Measurements from ENCODE around the gene ARAP2. TPM values are rescaled to one million over a fixed set of nuclear protein-coding genes. Genes with fewer than 3 reads are reported as not detected.

Gene ARAP2
- total RNA-seq: 100 to 1,000 TPM in 3 of 4 donors, 10 to 100 TPM in 1; 82.8 to 136 (median 105) TPM

DNA sequence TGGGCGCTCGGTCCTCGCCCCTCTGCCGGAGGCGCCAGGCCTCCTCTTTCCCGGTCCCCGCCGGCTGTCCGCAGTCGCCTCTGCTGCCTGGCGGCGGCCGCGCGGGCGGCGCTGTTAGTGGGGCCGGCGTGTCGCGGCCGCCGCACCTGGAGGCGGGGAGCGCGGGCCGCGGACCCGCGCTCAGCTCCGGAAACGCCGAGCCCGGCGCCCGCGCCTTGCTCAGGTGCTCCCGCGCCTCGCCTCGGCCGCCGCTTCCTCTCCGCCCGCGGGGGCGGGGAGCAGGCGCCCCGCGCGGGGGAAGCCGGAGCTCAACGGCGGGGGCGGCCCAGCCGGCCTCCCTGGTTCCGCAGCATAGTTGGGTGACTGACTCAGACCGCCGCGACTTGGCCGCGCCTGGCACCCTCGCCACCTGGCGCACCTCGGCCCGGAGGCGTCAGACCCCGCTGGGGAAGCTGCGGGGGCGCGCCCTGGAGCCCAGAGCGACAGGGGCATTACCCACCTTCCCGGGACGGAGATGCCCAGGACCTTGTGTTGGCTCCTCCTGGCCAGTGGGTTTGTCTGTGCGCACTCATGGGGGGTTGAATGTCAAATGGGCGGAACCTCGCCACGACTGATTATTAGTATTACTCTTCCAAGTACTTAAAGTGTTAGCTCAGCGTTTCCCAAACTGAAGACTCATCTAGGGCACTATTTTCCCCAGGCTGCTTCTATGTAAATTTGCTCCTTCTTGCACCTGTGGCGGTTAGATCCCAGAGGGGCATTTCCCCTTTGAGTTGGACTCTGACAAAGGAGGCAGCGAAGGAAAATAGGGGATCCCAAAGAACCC is at the start of gene ARAP2:
Gene ARAP2, minus strand, starts transcription at position 258 of the 826 bp plus-strand sequence. CDS start 15,028 bp downstream, outside the sequence.
- TF ChIP-seq CTCF (IDR thresholded peaks at IDR 0.05) (no peak), POLR2A (IDR thresholded peaks at IDR 0.05) (no peak)
- DNase-seq (ENCODE audit: low spot score in 2 of 2): peak; percentile 47 to 88
- intact Hi-C loops (cut with DNase I; ENCODE audit: low total_unique reads): no loop called here
- peak within 1 kb of the TSS; percentile 31 for H3K4me3 ChIP-seq (ENCODE audit: low read depth, poor library complexity, severe bottlenecking)
- 5 to 8% methylated on average over 9 to 16 of the region's 81 CpGs for WGBS, 2 donors

GRCh38 chr4:36292556-36293188 is 48.4 kb upstream of the ARAP2 start:
- no peak overlapping the region for H3K4me3 ChIP-seq (ENCODE audit: low read depth, poor library complexity, severe bottlenecking)
- TF ChIP-seq CTCF (IDR thresholded peaks at IDR 0.05): no peak
- TF ChIP-seq POLR2A (IDR thresholded peaks at IDR 0.05): no peak
- intact Hi-C loops (cut with DNase I; ENCODE audit: low total_unique reads): no loop called here
- no peak for DNase-seq (ENCODE audit: low spot score in 2 of 2)
- WGBS, 2 donors: 50 to 55% methylated on average over 7 of the region's 7 CpGs

GRCh38 chr4:36290641-36291040 is 46.3 kb upstream of the ARAP2 start:
- 47 to 55% methylated on average over 2 of the region's 2 CpGs for WGBS, 2 donors
- intact Hi-C loops (cut with DNase I; ENCODE audit: low total_unique reads): no loop called here
- no peak for TF ChIP-seq CTCF (IDR thresholded peaks at IDR 0.05)
- no peak for TF ChIP-seq POLR2A (IDR thresholded peaks at IDR 0.05)
- no peak overlapping the region for H3K4me3 ChIP-seq (ENCODE audit: low read depth, poor library complexity, severe bottlenecking)
- DNase-seq (ENCODE audit: low spot score in 2 of 2): no peak

- H3K4me3 ChIP-seq (ENCODE audit: low read depth, poor library complexity, severe bottlenecking): no peak overlapping the region
- WGBS, 2 donors: 44 to 59% methylated on average over 2 of the region's 2 CpGs
- intact Hi-C loops (cut with DNase I; ENCODE audit: low total_unique reads): no loop called here
- no peak for DNase-seq (ENCODE audit: low spot score in 2 of 2)
- TF ChIP-seq CTCF (IDR thresholded peaks at IDR 0.05) (no peak), POLR2A (IDR thresholded peaks at IDR 0.05) (no peak)
Measured at GRCh38 chr4:36288731-36289426, 44.6 kb upstream of the ARAP2 start.

DNA sequence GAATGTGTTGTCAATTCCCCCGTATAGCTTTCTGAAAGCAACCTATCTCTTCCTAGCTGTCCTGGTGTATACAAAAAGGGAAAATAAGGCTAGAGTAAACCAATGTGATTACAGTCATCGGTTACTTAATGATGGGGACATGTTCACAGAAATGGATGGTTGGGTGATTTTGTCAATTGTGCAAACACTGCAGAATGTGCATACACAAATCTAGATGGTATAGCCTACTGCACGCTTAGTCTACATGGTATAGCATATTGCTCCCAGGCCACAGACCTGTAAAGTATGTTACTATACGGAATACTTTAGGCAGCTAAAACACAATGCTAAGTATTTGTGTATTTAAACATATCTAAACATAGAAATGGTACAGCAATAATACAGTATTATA is 42.2 kb upstream of the ARAP2 start:
- 87 to 88% methylated on average over 4 of the region's 4 CpGs for WGBS, 2 donors

More for the DNA sequence above, 42.2 kb upstream of the ARAP2 start:
- no peak for DNase-seq (ENCODE audit: low spot score in 2 of 2)
- intact Hi-C loops (cut with DNase I; ENCODE audit: low total_unique reads): no loop called here
- no peak overlapping the region for H3K4me3 ChIP-seq (ENCODE audit: low read depth, poor library complexity, severe bottlenecking)
- no peak for TF ChIP-seq POLR2A (IDR thresholded peaks at IDR 0.05)

Data from lower leg skin (tissue), 4 donors.